Sigmoid colon (tissue), 7 donors: Measurements from ENCODE around the gene CEP250. TPM values are rescaled to one million over a fixed set of nuclear protein-coding genes. Genes with fewer than 3 reads are reported as not detected.

Experiments
- DNase-seq: peaks from one replicate; pipeline ENCODE4 v3.0.0-alpha.2; 2019
- H3K27ac ChIP-seq, 4 donors: fragments of 200-600 bp; sonication (generic); one replicate each; pipeline ENCODE4 v1.5.1; 2016 to 2019; ENCODE audit warnings: mild to moderate bottlenecking in 1 of 4
- H3K27me3 ChIP-seq, 3 donors: fragments of 200-600 bp; sonication (generic); one replicate each; pipeline ENCODE4 v1.5.1; 2019; ENCODE audit warnings: mild to moderate bottlenecking in 1 of 3
- H3K36me3 ChIP-seq, 4 donors: fragments of 200-600 bp; sonication (generic); one replicate each; pipeline ENCODE4 v1.5.1; 2016 to 2019
- H3K4me1 ChIP-seq, 4 donors: fragments of 200-600 bp; sonication (generic); one replicate each; pipeline ENCODE4 v1.5.1; 2017 to 2019
- H3K4me3 ChIP-seq, 4 donors: fragments of 200-600 bp; sonication (generic); one replicate each; pipeline ENCODE4 v1.5.1; 2017 to 2019; ENCODE audit warnings: mild to moderate bottlenecking in 2 of 4, moderate library complexity in 1 of 4
- H3K9me3 ChIP-seq, 4 donors: fragments of 200-600 bp in 3 of 4; sonication (generic) in 3 of 4; one replicate each; pipeline versions ENCODE4 v1.5.1 to v1.6.1; 2013 to 2019
- CTCF ChIP-seq, 4 experiments: fragments of 450-650 bp in 3 of 4; fragments of 200-600 bp in 1 of 4; IDR thresholded peaks; one replicate each; pipeline ENCODE4 v1.5.1; 2016 to 2019; ENCODE audit warnings: antibody characterized with exemption in 4 of 4, mild to moderate bottlenecking in 3 of 4, moderate library complexity in 2 of 4
- EP300 ChIP-seq, 4 donors: sonication (generic); formaldehyde crosslinking; IDR thresholded peaks; one replicate each; pipeline ENCODE4 v1.6.1; 2017; ENCODE audit warnings: antibody characterized with exemption in 4 of 4
- POLR2A ChIP-seq, 2 donors: fragments of 450-650 bp; IDR thresholded peaks; one replicate each; pipeline ENCODE4 v1.6.1; 2016; ENCODE audit warnings: antibody characterized with exemption in 2 of 2, mild to moderate bottlenecking in 2 of 2, moderate library complexity in 2 of 2
- POLR2AphosphoS5 ChIP-seq, 4 donors: sonication (generic); formaldehyde crosslinking; IDR thresholded peaks; one replicate each; pipeline ENCODE4 v1.6.1; 2017; ENCODE audit warnings: antibody characterized with exemption in 4 of 4
- WGBS, 2 donors: extraction: QIAGEN DNeasy Blood & Tissue Kit; methylation state at CpG; one replicate each; pipeline ENCODE4 v1.1.7; 2013; 5-methylcytosine and 5-hydroxymethylcytosine counted together
- intact Hi-C: fragments of 100-400 bp; cut with DNase I; formaldehyde crosslinking; loops from one replicate; pipeline ENCODE4 v1.15.1; 2023
- polyA plus RNA-seq, 3 donors: library from polyadenylated mRNA; stranded (reverse); fragments of 200-250 nt; gene quantifications; one replicate each; pipeline ENCODE4 v1.2.3, GENCODE V29; 2013
- total RNA-seq, 4 donors: library from RNA; depleted of rRNA; stranded (reverse); fragments of >200 nt; gene quantifications; one replicate each; pipeline ENCODE4 v1.1.0, GENCODE V29; 2016
- donor health status: healthy with polysubstance abuse.
- donor health status: Bipolar disorder and iron deficiency.
- donor health status: healthy.

The CEP250 gene
- total and polyA plus RNA-seq, 7 donors: 6.6 to 35.2 (median 16.4) TPM

- Histone ChIP-seq H3K4me3 (no peak overlapping the region), H3K27me3 (no peaks in the 10 kb centered on the region), H3K9me3 (no peaks in the 10 kb centered on the region), H3K27ac (no peak overlapping the region), H3K4me1 (peaks cover 0 to 5% (median 0%) of the 10 kb centered on the region in 4 donors), H3K36me3 (peaks cover 0 to 61% (median 20%) of the 10 kb centered on the region in 4 donors)
- intact Hi-C loops: loop anchor here (5.0 to 10.0 kb wide), 3 partner anchors 80 to 420 kb away; partner anchors contain the start of genes ERGIC3, NFS1 and ROMO1
- no peak for DNase-seq
- WGBS, 2 donors: 84 to 98% methylated on average over 2 of the region's 2 CpGs
- TF ChIP-seq CTCF (IDR thresholded peaks at IDR 0.05) (no peak), POLR2AphosphoS5 (IDR thresholded peaks at IDR 0.05) (no peak), POLR2A (IDR thresholded peaks at IDR 0.05) (no peak), EP300 (IDR thresholded peaks at IDR 0.05) (no peak)
Measured at GRCh38 chr20:35462351-35462750, 7.0 kb downstream of the CEP250 start.

- intact Hi-C loops: loop anchor here (5.0 to 10.0 kb wide), 3 partner anchors 79 to 419 kb away; partner anchors contain the start of genes ERGIC3, NFS1 and ROMO1
- no peaks in the 10 kb centered on the region for H3K9me3 ChIP-seq
- no peak overlapping the region for H3K27ac ChIP-seq
- TF ChIP-seq POLR2AphosphoS5 (IDR thresholded peaks at IDR 0.05) (no peak), CTCF (IDR thresholded peaks at IDR 0.05) (peak; percentile 38 to 77 (median 72))
- H3K4me1 ChIP-seq: peaks cover 0 to 5% (median 0%) of the 10 kb centered on the region in 4 donors
- peaks cover 0 to 74% (median 22%) of the 10 kb centered on the region in 4 donors for H3K36me3 ChIP-seq
- no peak for DNase-seq
- 48 to 49% methylated on average over 4 of the region's 4 CpGs for WGBS, 2 donors
- H3K27me3 ChIP-seq: no peaks in the 10 kb centered on the region
- H3K4me3 ChIP-seq: no peak overlapping the region
Measured at GRCh38 chr20:35463455-35464300, 8.3 kb downstream of the CEP250 start.

- Histone ChIP-seq H3K27me3 (no peaks in the 10 kb centered on the region), H3K4me3 (no peak overlapping the region), H3K9me3 (no peaks in the 10 kb centered on the region), H3K27ac (peak overlapping the region in 2 of 4 donors; percentile 39 to 42), H3K4me1 (peaks cover 0 to 5% (median 0%) of the 10 kb centered on the region in 4 donors), H3K36me3 (peaks cover 4 to 82% (median 21%) of the 10 kb centered on the region in 4 donors)
- intact Hi-C loops: loop anchor here (10.0 kb wide), 1 partner anchor 229 kb away; the partner anchor contains the start of genes NFS1 and ROMO1
- TF ChIP-seq POLR2AphosphoS5 (IDR thresholded peaks at IDR 0.05) (no peak), POLR2A (IDR thresholded peaks at IDR 0.05) (no peak), EP300 (IDR thresholded peaks at IDR 0.05) (no peak)
- WGBS, 2 donors: 87 to 94% methylated on average over 6 of the region's 6 CpGs
- no peak for DNase-seq
Measured at GRCh38 chr20:35465976-35466375, 10.6 kb downstream of the CEP250 start.

- peak overlapping the region in 2 of 4 donors; percentile 39 to 42 for H3K27ac ChIP-seq
- H3K27me3 ChIP-seq: no peaks in the 10 kb centered on the region
- peaks cover 0 to 5% (median 0%) of the 10 kb centered on the region in 4 donors for H3K4me1 ChIP-seq
- WGBS, 2 donors: 93 to 96% methylated on average over 6 of the region's 6 CpGs
- no peak for DNase-seq
- peaks cover 4 to 83% (median 18%) of the 10 kb centered on the region in 4 donors for H3K36me3 ChIP-seq
- H3K4me3 ChIP-seq: no peak overlapping the region
- no peaks in the 10 kb centered on the region for H3K9me3 ChIP-seq
- intact Hi-C loops: loop anchor here (10.0 kb wide), 1 partner anchor 228 kb away; the partner anchor contains the start of genes NFS1 and ROMO1
- no peak for TF ChIP-seq EP300 (IDR thresholded peaks at IDR 0.05)
- TF ChIP-seq POLR2A (IDR thresholded peaks at IDR 0.05): no peak
- TF ChIP-seq CTCF (IDR thresholded peaks at IDR 0.05): no peak
- no peak for TF ChIP-seq POLR2AphosphoS5 (IDR thresholded peaks at IDR 0.05)
Measured at GRCh38 chr20:35466856-35467255, 11.5 kb downstream of the CEP250 start.
